ENCODE data around the gene TMEM37. TPM values are rescaled to one million over a fixed set of nuclear protein-coding genes. Genes with fewer than 3 reads are reported as not detected.

TMEM37 gene
- total and polyA plus RNA-seq, 2 of the 13 experiments (the other 11 are each of a cell fraction or from before 2014, with no cell fraction given): 37.7 to 115 TPM

- TF ChIP-seq, protein P1, sequence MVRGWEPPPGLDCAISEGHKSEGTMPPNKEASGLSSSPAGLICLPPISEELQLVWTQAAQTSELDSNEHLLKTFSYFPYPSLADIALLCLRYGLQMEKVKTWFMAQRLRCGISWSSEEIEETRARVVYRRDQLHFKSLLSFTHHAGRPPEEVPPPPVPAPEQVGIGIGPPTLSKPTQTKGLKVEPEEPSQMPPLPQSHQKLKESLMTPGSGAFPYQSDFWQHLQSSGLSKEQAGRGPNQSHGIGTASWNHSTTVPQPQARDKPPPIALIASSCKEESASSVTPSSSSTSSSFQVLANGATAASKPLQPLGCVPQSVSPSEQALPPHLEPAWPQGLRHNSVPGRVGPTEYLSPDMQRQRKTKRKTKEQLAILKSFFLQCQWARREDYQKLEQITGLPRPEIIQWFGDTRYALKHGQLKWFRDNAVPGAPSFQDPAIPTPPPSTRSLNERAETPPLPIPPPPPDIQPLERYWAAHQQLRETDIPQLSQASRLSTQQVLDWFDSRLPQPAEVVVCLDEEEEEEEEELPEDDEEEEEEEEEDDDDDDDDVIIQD (CRISPR knock-in tag; IDR thresholded peaks at IDR 0.05; ENCODE audit: low read depth): no peak
- TF ChIP-seq U2AF2 (IDR thresholded peaks at IDR 0.05; ENCODE audit: low read depth, low read length) (no peak), MEF2D (CRISPR knock-in tag; IDR thresholded peaks at IDR 0.05) (0 out of 2 replicates have a peak, but pooled peaks have one; percentile 23), MLXIP (CRISPR knock-in tag; IDR thresholded peaks at IDR 0.05; ENCODE audit: borderline replicate concordance) (no peak), KDM1A (CRISPR knock-in tag; IDR thresholded peaks at IDR 0.05) (no peak), ZNF709 (CRISPR knock-in tag; IDR thresholded peaks at IDR 0.05) (peak; percentile 32; the same call in 1 of the 2 replicates), RCOR2 (CRISPR knock-in tag; IDR thresholded peaks at IDR 0.05) (peak; percentile 63; the same call in 1 of the 2 replicates), TEAD3 (CRISPR knock-in tag; optimal IDR thresholded peaks at IDR 0.05; ENCODE audit: borderline replicate concordance) (no peak), ZNF280B (CRISPR knock-in tag; IDR thresholded peaks at IDR 0.05; ENCODE audit: borderline replicate concordance) (no peak), SRSF9 (IDR thresholded peaks at IDR 0.05; ENCODE audit: borderline replicate concordance, insufficient read depth, low read depth, low read length, poor library complexity, severe bottlenecking) (no peak), THAP11 (CRISPR knock-in tag; IDR thresholded peaks at IDR 0.05) (peak; percentile 72), PATZ1 (CRISPR knock-in tag; IDR thresholded peaks at IDR 0.05) (no peak), BCL3 (CRISPR knock-in tag; IDR thresholded peaks at IDR 0.05) (no peak), NKX3-1 (CRISPR knock-in tag; IDR thresholded peaks at IDR 0.05) (no peak), BATF2 (CRISPR knock-in tag; IDR thresholded peaks at IDR 0.05) (no peak), KDM2A (CRISPR knock-in tag; IDR thresholded peaks at IDR 0.05; ENCODE audit: borderline replicate concordance, low read depth) (no peak), SMAD9 (CRISPR knock-in tag; IDR thresholded peaks at IDR 0.05) (no peak), ZNF83 (CRISPR knock-in tag; IDR thresholded peaks at IDR 0.05; ENCODE audit: borderline replicate concordance) (no peak)
Observed at GRCh38 chr2:119402645-119403560, 28.8 kb upstream of the TMEM37 start (continued).

Measured in HepG2 (cell line).